LNCaP clone FGC (cell line): ENCODE measurements around the gene PHACTR2.
A peak's percentile ranks its signal among the peaks of the same experiment; 100 is the strongest.

Source experiments
- DNase-seq: peaks from one replicate; pipeline ENCODE4 v3.0.0-alpha.2; 2011; ENCODE audit warnings: low read depth
- H3K4me3 ChIP-seq: 2 replicates; pipeline ENCODE4 v1.5.1; 2011; ENCODE audit warnings: mild to moderate bottlenecking, low read depth, low read length, control low read depth
- CTCF ChIP-seq: IDR thresholded peaks from 2 replicates; pipeline ENCODE4 v1.5.1; 2012; ENCODE audit warnings: mild to moderate bottlenecking; ENCODE audit not compliant: control insufficient read depth, insufficient read depth; ENCODE audit errors: extremely low read depth

Gene PHACTR2

GRCh38 chr6:143677577-143677890 lies 231 bp upstream of the PHACTR2 start:
- TF ChIP-seq CTCF, result no peak
- peak overlapping the region; percentile 70 for H3K4me3 ChIP-seq
- no peak for DNase-seq

- DNase-seq, result no peak
- TF ChIP-seq CTCF, result no peak
- peak overlapping the region; percentile 70 for H3K4me3 ChIP-seq
These were observed 1.3 kb downstream of the PHACTR2 start for GRCh38 chr6:143679041-143679440.

GRCh38 chr6:143680141-143680540 lies 2.4 kb downstream of the PHACTR2 start:
- H3K4me3 ChIP-seq, result no peak overlapping the region
- no peak for TF ChIP-seq CTCF
- DNase-seq, result no peak

- no peak overlapping the region for H3K4me3 ChIP-seq
- no peak for DNase-seq
- TF ChIP-seq CTCF, result no peak
These were observed 5.0 kb downstream of the PHACTR2 start for GRCh38 chr6:143682805-143683204.

GRCh38 chr6:143684486-143684885 lies 6.7 kb downstream of the PHACTR2 start:
- no peak for DNase-seq
- H3K4me3 ChIP-seq, result no peak overlapping the region
- no peak for TF ChIP-seq CTCF

GRCh38 chr6:143685653-143686052 lies 7.9 kb downstream of the PHACTR2 start:
- TF ChIP-seq CTCF, result no peak
- no peak for DNase-seq
- H3K4me3 ChIP-seq, result no peak overlapping the region

- DNase-seq, result no peak
- H3K4me3 ChIP-seq, result no peak overlapping the region
- no peak for TF ChIP-seq CTCF
These were observed 9.8 kb downstream of the PHACTR2 start for GRCh38 chr6:143687591-143687990.
